Neural progenitor cell (in vitro differentiated cells): ENCODE measurements around the gene TRNAU1AP.

Experiments
- CTCF ChIP-seq: fragments of 200-600 bp; sonication (generic); IDR thresholded peaks from 2 replicates; pipeline ENCODE4 v1.5.1; 2017; ENCODE audit warnings: antibody characterized with exemption, mild to moderate bottlenecking
- EZH2 ChIP-seq: fragments of 200-600 bp; sonication (generic); IDR thresholded peaks from 2 replicates; pipeline ENCODE4 v1.6.1; 2017; ENCODE audit warnings: antibody characterized with exemption, mild to moderate bottlenecking, moderate library complexity
- EZH2phosphoT487 ChIP-seq: fragments of 200-600 bp; sonication (generic); IDR thresholded peaks from 2 replicates; pipeline ENCODE4 v1.6.1; 2017; ENCODE audit warnings: antibody characterized with exemption

GRCh38 chr1:28510970-28511440 is 41.9 kb upstream of the TRNAU1AP start:
- no peak for TF ChIP-seq CTCF
- no peak for TF ChIP-seq EZH2
- TF ChIP-seq EZH2phosphoT487 = no peak
